Transverse colon (tissue), 4 donors: ENCODE measurements around the gene CHADL. TPM values are rescaled to one million over a fixed set of nuclear protein-coding genes. Genes with fewer than 3 reads are reported as not detected.

Experiments
- DNase-seq: peaks from one replicate; pipeline ENCODE4 v3.0.0-alpha.2; 2019
- H3K27ac ChIP-seq, 4 donors: fragments of 200-600 bp; sonication (generic); 2 replicates each; pipeline ENCODE4 v1.5.1; 2016 to 2018; ENCODE audit warnings: inconsistent platforms in 4 of 4
- H3K27me3 ChIP-seq: fragments of 200-600 bp; sonication (generic); 2 replicates; pipeline ENCODE4 v1.5.1; 2017; ENCODE audit warnings: inconsistent platforms
- H3K36me3 ChIP-seq, 4 donors: fragments of 200-600 bp; sonication (generic); 2 replicates each; pipeline ENCODE4 v1.5.1; 2017 to 2019; ENCODE audit warnings: inconsistent platforms in 4 of 4
- H3K4me1 ChIP-seq, 4 donors: fragments of 200-600 bp; sonication (generic); 2 replicates each; pipeline ENCODE4 v1.5.1; 2017 to 2020; ENCODE audit warnings: inconsistent platforms in 4 of 4
- H3K4me3 ChIP-seq, 4 donors: fragments of 200-600 bp; sonication (generic); 1 replicate in 1 of 4; 2 replicates in 3 of 4; pipeline versions ENCODE4 v1.5.1 to v1.6.1; 2017 to 2019; ENCODE audit warnings: inconsistent platforms in 4 of 4
- H3K9me3 ChIP-seq, 2 donors: fragments of 200-600 bp; sonication (generic); 2 replicates each; pipeline ENCODE4 v1.5.1; 2017 to 2019; ENCODE audit warnings: inconsistent platforms in 2 of 2
- CTCF ChIP-seq, 5 experiments: fragments of 200-600 bp in 3 of 5; fragments of 450-650 bp in 2 of 5; sonication (generic) in 3 of 5; IDR thresholded peaks; 1 replicate in 2 of 5; 2 replicates in 3 of 5; pipeline ENCODE4 v1.5.1; 2016 to 2017; ENCODE audit warnings: antibody characterized with exemption in 5 of 5, inconsistent platforms in 3 of 5, mild to moderate bottlenecking in 2 of 5, moderate library complexity in 1 of 5
- EP300 ChIP-seq: sonication (generic); formaldehyde crosslinking; IDR thresholded peaks from one replicate; pipeline ENCODE4 v1.6.1; 2017; ENCODE audit warnings: antibody characterized with exemption, low read depth
- POLR2A ChIP-seq: fragments of 450-650 bp; IDR thresholded peaks from one replicate; pipeline ENCODE4 v1.6.1; 2016; ENCODE audit warnings: antibody characterized with exemption, mild to moderate bottlenecking, moderate library complexity
- POLR2AphosphoS5 ChIP-seq, 3 donors: sonication (generic); formaldehyde crosslinking; IDR thresholded peaks; one replicate each; pipeline ENCODE4 v1.6.1; 2016; ENCODE audit warnings: antibody characterized with exemption in 3 of 3
- WGBS, 2 donors: methylation state at CpG; one replicate each; pipeline ENCODE4 v1.1.5; 2018; ENCODE audit warnings: low coverage in 1 of 2; 5-methylcytosine and 5-hydroxymethylcytosine counted together
- in situ Hi-C, 4 donors: fragments of 200-750 bp; cut with MboI; loops; one replicate each; pipeline versions ENCODE4 v1.15.0 to v1.15.1; 2017; ENCODE audit warnings: low sequenced_read_pairs in 3 of 4, low pct_ligation_motif_present in 1 of 4, low pct_unique_long_range_greater_than_20kb in 1 of 4
- intact Hi-C: fragments of 100-400 bp; cut with DNase I; formaldehyde crosslinking; loops from one replicate; pipeline ENCODE4 v1.15.1; 2023; ENCODE audit warnings: low total_unique reads
- total RNA-seq, 4 donors: library from RNA; depleted of rRNA; stranded (reverse); fragments of >200 nt; gene quantifications; one replicate each; pipeline ENCODE4 v1.1.0, GENCODE V29; 2016

The CHADL gene
- total RNA-seq, 4 donors from 2014 or later: 3.0 to 20.6 (median 5.3) TPM

- WGBS, 2 donors: 94% methylated on average over 12 to 16 of the region's 16 CpGs
These were observed 27.2 kb upstream of the CHADL start for GRCh38 chr22:41267958-41268357.

GRCh38 chr22:41264408-41264941, 23.7 kb upstream of the CHADL start:
- TF ChIP-seq EP300 (no peak), POLR2A (no peak), CTCF (IDR thresholded peaks at IDR 0.05) (no peak), POLR2AphosphoS5 (IDR thresholded peaks at IDR 0.05) (no peak)
- H3K36me3 ChIP-seq: peaks cover 0 to 62% (median 29%) of the 10 kb centered on the region in 4 donors
- H3K27ac ChIP-seq: no peak overlapping the region
- DNase-seq: no peak
- H3K4me1 ChIP-seq: no peaks in the 10 kb centered on the region
- WGBS, 2 donors: 91% methylated on average over 15 of the region's 15 CpGs; no CpG with 5 or more reads in 1 of the 2 donors
- no peaks in the 10 kb centered on the region for H3K9me3 ChIP-seq
- in situ Hi-C loops: no loop called here
- no peaks in the 10 kb centered on the region for H3K27me3 ChIP-seq
- H3K4me3 ChIP-seq: no peak overlapping the region
- intact Hi-C loops: no loop called here

More at GRCh38 chr22:41267958-41268357, 27.2 kb upstream of the CHADL start:
- Histone ChIP-seq H3K9me3 (no peaks in the 10 kb centered on the region), H3K27ac (no peak overlapping the region), H3K36me3 (peaks cover 0 to 61% (median 22%) of the 10 kb centered on the region in 4 donors), H3K4me1 (no peaks in the 10 kb centered on the region), H3K4me3 (no peak overlapping the region), H3K27me3 (no peaks in the 10 kb centered on the region)
- intact Hi-C loops (no loop called here), in situ Hi-C loops (no loop called here)
- TF ChIP-seq EP300: no peak
- no peak for TF ChIP-seq CTCF (IDR thresholded peaks at IDR 0.05)
- TF ChIP-seq POLR2AphosphoS5 (IDR thresholded peaks at IDR 0.05): no peak
- no peak for DNase-seq

- Histone ChIP-seq H3K36me3 (peaks cover 0 to 64% (median 28%) of the 10 kb centered on the region in 4 donors), H3K4me3 (no peak overlapping the region), H3K27me3 (no peaks in the 10 kb centered on the region), H3K9me3 (no peaks in the 10 kb centered on the region), H3K4me1 (no peaks in the 10 kb centered on the region), H3K27ac (no peak overlapping the region)
- WGBS, 2 donors: 100% methylated on average over 2 of the region's 2 CpGs; no CpG with 5 or more reads in 1 of the 2 donors
- DNase-seq: no peak
- intact Hi-C loops: no loop called here
- in situ Hi-C loops: no loop called here
- no peak for TF ChIP-seq POLR2A
- TF ChIP-seq CTCF (IDR thresholded peaks at IDR 0.05): no peak
- no peak for TF ChIP-seq POLR2AphosphoS5 (IDR thresholded peaks at IDR 0.05)
- no peak for TF ChIP-seq EP300
These were observed 23.0 kb upstream of the CHADL start for GRCh38 chr22:41263704-41264103.

GRCh38 chr22:41262250-41262765, 21.6 kb upstream of the CHADL start:
- Histone ChIP-seq H3K4me1 (no peaks in the 10 kb centered on the region), H3K9me3 (no peaks in the 10 kb centered on the region), H3K27me3 (no peaks in the 10 kb centered on the region), H3K27ac (no peak overlapping the region), H3K36me3 (peaks cover 0 to 55% (median 22%) of the 10 kb centered on the region in 4 donors), H3K4me3 (no peak overlapping the region)
- no peak for DNase-seq
- in situ Hi-C loops: no loop called here
- TF ChIP-seq EP300: no peak
- no peak for TF ChIP-seq POLR2A
- TF ChIP-seq CTCF (IDR thresholded peaks at IDR 0.05): no peak
- no peak for TF ChIP-seq POLR2AphosphoS5 (IDR thresholded peaks at IDR 0.05)
- intact Hi-C loops: no loop called here
- WGBS, 2 donors: 97 to 100% methylated on average over 3 to 15 of the region's 15 CpGs
